Stimulated activated CD8-positive, alpha-beta memory T cell treated with anti-CD3 and anti-CD28 coated beads, Interleukin-7, amount 100 ng/mL, for 24 hours (primary cell): Measurements from ENCODE around the gene CSNK1D.

Source experiments
- DNase-seq: peaks from one replicate; pipeline ENCODE4 v3.0.0-alpha.2; 2020; ENCODE audit warnings: low read depth

CSNK1D gene

DNA sequence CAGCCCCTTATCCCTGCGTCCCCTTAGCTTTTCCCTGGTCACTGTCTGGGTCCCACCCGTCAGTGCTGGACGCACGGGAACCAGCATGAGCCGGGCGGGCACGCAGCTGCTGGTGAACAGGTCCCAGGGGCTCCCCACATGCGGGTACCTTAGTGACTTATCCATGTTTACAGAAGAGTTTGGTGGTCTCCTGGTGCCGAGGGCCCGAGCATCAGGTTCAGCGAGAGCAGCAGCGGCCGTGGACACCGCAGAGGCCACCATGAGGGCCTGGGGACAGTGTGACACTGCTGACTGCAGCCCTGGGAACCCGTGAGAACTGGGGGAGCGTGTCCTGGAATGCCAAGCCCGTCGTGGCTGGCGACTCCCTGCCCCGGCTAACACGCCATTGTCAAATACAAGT, 37.4 kb upstream of the CSNK1D start:
- DNase-seq = no peak

DNA sequence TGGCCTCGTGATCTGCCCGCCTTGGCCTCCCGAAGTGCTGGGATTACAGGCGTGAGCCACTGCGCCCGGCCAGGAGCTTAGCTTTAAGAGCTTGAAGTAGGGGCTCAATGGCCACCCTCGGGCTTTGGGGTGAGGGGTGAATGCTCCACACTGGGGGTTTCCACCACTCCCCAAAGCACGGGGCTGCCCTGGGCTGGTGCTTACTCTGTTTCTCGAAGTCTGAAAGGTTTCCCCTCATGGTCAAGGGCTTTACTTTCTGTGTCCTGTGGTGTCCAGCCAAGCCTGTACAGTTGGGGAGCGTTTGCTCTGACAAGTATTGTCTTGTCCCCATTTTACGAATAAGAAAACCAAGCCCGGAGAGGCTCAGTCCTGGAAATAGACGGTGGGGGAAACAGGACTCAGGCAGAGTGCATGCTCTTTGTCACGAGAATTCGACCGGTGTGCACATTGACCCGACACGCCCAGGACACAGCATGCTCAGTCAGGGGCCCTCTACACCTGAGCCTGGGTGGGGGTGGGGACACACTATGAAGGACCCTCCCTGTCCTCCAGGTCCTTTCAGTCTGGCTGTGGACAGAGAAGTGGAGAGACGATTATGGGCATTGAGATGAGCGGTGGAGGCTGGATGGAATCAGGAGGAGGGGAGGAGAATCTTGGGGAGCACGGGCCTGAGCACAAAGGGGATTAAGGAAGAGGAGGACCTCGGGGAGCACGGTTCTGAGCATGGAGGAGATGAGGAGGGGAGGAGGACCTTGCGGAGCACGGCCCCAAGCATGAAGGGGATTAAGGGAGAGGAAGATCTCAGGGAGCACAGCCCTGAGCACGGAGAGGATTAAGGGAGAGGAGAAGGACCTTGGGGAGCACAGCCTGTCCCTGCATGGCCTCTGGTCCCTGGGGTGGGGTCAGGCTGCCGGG, 36.4 kb upstream of the CSNK1D start:
- no peak for DNase-seq

DNA sequence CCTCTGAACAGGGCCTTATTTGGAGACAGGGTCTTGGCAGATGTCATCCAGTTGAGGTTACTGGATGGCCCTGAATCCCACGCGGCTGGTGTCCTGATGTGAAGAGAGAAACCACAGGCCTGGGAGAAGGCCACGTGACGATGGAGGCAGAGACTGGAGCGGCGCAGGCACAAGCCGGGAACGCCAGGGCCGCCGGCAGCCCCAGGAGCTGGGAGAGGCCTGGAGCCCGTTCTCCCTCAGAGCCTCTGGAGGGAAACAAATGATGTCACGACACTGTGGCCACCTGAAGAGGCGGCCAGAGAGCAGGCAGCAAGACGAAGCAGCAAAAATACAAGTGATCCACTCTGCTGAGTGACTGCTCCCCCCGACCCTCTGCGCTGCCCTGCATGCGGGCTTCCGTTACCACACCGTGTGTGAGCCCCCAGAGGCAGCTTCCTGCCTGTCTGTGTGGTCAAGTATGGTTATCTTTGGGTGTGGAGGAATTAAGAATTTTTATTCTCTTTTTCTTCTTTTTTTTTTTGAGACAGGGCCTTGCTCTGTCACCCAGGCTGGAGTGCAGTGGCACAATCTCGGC, 32.3 kb upstream of the CSNK1D start:
- DNase-seq = no peak

DNA sequence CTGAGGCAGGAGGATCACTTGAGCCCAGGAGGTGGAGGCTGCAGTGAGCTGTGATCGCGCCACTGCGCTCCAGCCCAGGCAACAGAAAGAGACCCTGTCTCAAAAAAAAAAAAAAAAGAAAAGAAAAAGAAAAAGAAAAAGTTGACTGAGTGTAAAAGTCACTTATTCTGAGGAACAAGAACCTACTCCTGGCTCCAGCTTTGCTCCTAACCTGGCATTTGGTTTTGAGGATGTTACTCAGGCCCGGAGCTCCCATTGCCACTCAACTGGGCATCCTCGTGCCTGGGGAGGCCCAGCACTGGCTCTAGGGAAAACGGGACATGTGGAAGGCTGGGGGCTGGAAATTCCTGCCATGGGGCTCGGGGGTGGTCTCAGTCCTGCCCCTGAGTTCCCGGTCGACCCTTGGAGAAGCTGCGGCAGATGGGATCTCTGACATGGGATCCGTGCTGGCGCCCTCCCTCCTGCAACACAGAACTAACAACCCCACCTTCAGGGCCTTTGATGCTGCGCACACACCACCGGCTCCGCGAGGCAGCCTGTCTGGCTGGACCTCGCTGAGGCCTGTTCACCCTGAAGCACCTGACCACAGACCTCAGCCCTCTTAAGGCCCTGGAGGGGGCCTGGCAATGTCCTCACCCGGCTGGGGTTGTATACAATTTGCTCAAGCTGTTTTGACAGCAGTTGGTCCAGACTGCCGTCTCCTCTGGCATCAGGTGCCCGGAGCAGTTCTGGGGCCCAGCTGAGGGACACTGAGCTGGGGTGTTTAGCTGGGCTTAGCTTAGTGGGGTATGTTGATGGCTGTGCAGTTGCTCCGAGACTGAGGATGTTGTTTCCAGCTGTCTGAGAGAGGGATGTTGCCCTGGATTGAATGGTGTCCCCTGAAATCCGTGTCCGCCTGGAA, 31.6 kb upstream of the CSNK1D start:
- DNase-seq = no peak

DNA sequence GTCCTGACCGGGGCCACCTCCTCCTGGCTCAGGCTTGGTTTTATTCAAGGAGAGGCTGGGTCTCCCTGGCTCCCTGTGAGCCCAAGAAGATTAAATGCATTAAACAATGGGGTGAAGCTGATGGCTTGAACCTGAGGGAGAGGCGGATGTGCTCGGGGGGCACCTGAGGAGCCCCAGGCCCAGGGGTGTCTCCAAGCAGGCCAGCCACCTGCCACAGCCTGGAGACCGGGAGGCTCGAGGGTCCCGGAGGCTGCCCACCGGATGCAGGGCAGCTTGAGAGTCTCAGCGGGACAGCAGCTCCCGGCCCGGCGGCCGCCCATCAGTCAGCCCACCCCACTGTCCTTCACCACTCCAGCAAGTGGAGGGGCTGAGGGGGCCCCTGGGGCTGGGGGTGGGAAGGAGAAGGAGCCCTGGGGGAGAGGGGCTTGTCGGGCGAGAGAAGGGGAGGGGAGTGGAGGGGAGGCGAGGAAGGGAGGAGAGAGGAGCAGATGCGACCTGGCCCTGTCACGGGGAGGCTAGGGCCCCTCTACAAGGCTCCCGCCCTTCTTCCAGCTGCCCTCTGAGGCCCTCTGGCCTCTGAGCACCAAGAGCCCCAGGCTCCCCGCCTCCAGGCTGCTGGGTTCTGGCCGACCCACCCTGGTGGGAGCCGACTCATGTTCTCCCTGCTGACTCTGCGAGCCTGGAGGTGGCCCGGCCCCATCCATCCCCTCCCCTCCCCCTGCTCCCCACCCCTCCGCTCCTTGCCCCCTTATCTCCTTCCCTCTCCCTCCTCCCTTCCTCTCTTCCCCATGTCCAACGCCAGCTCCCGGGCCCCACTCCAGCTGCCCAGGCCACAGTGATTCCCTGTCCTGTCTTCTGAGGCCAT, 30.7 kb upstream of the CSNK1D start:
- DNase-seq = no peak

DNA sequence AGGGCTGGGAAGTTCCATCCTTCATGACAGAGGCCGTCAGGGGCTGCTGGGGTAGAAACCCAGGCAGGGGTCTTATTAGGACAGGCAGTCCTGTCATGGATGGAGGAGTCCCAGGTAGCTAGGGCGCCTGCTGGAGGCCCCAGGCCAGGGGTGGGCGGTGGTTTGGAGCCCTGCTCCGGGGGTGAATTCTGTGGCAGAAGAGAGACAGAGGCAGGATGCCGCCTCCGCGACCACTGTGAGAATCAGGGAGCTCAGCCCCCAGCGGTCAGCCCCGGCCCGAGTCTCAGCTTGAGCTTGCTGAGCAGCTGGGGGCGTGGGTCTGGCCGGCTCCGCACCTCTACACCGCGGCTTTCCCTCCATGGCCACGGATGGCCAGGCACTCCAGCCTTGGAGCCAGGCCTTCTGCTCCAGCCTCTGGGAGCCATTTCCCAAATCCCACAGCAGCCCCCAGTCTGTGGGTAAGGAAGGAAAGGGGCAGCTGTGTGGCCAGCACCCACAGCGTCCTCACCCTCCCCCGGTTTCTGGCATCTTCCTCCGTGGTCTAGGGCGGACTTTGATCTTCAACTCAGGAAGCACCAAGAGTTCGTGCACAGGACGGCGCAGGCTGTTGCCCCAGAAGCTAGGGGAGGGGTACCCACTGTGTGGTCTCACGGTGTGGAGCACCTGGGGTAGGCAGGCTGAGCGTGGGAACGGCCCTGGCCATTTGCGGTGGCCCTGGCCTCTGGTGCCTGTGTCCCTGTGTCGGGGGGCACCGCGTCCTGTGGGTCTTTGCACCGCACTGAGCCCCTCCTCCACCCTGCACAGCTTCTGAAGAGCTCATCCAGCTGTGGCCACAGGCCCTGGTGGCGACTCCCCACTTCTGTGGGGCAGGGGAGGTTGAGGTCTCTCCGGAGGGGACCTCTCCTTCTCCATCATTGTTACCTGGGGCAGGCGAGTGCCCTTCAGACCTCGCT, 29.8 kb upstream of the CSNK1D start:
- DNase-seq = no peak

DNA sequence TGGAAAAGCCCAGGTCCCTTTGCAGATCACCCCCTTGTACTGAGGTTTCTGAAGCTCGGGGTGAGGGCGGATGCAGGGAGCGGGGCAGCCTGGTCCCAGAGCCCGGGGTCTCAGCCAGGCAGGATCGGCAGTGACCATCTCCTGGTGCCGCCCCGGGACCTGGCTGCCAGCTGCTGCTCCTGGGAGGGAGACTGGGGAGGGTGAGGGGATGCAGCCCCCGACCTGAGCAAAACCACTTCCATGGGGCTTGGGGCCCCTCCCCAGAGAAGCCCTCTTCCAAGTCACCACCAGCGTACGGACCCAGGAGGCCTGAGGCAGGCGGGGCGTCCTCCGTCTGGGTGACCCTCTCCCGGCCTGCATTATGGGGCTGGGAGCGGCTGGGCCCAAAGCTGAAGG, 29.1 kb upstream of the CSNK1D start:
- no peak for DNase-seq

DNA sequence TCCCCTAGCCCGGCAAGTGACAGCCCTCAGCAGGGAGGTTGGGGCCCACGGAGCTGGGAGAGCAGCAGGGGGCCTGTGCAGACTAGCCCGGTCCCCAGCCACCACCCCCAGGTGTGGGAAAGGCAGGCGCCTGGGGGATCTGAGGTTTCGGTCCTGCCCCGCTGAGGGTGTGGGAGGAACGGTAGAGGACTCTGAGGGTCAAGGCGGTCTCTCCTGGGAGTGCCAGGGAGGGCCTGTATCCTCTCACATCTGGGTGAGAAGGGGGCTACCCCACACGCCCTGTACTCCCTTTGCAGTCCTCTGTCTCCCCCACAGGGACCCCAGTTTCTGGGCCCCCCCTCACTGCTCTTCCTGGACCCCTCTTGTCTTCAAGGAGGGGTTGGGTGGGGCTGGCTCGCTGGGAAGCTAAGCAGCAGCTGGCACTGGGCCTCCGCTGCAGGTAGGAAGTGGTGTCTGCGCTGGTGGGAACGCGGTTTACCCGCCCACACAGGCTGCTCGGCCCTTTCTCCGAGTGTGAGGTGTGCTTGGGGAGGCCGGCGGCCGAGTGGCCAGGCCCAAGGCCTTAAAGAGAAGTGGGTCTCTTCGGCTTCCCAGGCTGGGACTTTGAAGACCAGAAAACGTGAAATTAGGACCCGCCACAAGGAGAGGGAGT, 28.5 kb upstream of the CSNK1D start:
- DNase-seq = no peak

DNA sequence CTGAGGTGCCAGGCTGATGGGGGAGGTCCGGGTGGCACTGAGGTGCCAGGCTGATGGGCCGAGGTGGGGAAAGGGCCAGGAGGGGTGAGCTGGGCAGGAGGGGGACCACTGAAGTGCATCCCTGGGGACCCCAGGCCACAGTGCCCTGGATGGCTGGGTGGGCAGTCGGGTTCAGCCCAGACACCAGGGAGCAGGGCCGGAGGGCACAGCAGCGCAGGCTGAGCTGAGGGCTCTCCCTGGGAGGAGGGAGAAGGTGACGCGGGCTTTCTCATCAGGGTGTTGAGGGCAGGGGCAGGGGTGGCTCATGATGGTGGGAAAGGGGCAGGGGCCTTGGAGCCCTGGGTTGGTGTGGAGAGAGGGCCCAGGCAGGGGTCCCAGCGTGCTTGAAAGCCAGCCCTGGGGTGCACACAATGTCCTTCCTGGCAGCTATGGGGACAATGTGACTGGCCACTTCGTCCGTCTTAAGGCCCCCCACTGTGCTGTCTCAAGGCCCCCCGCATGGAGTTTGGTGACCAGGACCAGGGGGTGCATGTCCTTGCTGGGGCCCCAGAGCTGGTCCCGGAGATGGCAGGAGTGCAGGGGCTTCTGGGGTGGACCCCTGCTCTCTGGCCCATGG, 27.9 kb upstream of the CSNK1D start:
- DNase-seq = no peak

DNA sequence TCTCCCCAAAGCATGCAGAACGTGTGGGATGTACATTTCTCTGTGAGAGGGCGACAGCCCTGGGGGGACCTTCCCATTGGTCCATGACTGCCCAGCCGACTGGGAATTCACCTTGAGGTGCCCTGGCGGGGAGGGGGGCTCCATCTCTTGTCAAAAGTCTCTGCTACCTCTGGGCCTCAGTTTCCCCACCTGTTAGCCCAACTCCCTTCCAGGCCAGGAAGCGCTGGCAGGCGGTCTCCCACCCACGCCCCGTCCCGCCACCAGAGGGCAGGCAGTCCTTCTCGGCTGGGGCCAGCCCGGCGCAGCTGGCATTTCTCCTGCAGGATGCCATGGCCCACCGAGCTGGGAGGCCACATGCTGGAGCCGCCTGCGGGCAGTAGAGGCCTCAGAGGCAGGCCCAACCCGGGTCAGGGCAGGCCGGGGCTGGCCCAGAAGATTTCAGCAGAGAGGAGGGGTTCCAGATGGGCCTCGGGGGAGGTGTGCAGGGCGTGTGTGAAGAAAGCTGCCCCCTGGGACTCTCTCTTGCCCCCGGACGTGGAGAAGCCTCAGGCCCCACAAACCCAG, 27.3 kb upstream of the CSNK1D start:
- no peak for DNase-seq

DNA sequence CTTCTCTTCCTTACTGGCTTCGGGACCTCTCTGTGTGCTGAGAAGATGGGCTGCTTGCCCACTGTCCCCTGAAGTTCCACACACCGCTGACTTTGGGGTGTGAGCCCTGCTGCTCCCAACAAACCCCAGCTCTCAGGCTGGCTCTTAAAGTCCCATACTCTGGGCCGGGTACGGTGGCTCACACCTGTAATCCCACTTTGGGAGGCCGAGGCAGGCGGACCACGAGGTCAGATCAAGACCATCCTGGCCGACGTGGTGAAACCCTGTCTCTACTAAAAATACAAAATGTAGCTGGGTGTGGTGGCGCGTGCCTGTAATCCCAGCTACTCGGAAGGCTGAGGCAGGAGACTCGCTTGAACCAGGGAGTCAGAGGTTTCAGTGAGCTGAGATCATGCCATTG, 26.7 kb upstream of the CSNK1D start:
- DNase-seq = no peak

DNA sequence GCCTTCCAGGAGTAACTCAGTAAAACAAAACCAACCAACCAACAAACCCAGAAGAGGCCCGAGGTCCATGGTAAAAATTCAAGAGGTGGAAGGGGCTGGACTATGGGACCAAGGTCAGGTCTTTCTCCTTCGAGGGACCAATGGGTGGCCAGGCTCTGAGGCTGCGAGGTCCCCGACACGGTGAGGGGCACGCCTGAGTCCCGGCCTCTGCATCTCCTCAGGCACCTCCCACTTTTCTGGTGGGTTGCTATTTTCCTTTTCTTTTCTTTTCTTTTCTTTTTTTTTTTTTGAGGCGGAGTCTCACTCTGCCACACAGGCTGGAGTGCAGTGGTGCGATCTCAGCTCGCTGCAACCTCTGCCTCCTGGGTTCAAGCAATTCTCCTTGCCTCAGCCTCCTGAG, 26.0 kb upstream of the CSNK1D start:
- no peak for DNase-seq

DNA sequence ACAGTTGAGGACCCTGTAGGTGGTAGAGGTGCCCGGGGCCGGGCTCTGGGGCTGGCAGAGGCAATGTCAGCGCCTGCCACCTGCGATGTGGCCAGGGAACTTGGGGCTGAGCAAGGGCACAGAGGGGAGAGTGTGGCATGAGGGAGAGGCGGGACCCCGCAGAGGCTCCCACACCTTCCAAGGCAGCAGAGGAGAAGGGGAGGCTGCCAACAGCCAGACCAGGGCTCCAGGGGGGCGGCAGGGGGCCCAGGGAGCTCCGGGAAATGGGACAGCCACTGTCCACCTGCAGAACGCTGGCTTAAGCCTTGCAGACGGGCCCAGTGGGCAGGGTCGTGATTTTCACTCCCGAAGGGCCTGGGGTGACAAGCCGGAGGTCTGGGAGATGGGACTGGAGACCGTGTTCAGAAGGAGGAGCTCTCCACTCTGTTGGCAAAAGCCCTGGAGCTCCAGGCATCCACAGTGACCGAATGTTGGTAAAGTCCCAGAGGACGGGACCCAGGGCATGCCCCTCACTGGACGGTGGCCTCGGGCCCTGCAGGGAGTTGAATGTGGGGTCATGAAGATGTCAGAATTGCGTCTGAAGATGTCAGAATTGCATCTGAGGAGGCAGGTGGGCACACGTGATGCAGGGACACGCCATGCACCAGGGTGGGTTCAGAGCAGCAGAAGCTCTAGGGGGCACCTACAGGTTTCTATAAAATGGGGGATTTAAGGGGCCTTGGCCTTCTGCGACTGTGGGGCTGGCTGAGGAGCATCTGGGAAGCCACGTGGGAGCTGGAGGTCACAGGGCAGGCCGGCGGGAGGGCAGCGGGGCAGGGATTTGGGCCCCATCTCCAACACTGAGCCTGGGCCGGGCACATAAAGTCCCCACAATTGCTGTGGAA, 25.3 kb upstream of the CSNK1D start:
- no peak for DNase-seq

DNA sequence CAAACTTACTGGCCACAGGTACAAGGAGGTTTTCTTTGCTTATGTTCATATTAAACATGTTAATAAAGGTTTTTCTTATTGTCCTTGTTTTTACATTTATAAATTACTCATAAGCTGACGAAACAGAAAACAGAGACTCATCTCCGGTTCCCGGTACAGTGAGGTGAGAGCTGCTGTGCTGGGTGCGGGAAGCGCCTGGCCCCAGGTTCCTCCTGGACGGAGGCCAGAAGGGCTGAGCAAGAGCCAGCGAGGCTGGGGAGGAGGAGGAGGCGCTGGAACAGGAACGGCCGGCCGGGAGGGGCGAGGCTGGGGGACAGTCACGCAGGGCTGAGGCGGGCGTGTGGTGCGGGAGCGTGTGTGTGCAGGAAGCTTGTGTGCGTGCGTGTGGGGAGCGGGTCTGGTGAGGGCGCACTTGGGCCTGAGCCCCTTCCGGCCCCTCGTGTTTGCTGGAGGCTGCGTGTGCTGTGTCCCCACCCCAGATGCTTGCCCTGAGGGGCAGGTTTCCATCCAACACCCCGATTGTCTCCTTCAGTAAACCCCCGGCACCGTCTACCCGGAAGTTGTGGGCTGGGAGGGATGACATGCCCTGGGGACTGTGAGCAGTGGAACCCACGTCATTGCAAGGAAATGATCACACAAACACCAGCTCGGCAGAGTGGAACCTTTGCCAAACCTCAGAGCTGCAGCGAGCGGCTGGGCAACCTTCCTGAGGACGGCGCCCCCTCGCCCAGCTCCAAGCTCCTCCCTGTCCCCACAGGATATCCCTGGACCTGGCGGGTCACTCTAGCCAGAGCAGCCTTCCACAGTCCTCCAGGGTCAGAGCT, 24.4 kb upstream of the CSNK1D start:
- peak; percentile 82 for DNase-seq

DNA sequence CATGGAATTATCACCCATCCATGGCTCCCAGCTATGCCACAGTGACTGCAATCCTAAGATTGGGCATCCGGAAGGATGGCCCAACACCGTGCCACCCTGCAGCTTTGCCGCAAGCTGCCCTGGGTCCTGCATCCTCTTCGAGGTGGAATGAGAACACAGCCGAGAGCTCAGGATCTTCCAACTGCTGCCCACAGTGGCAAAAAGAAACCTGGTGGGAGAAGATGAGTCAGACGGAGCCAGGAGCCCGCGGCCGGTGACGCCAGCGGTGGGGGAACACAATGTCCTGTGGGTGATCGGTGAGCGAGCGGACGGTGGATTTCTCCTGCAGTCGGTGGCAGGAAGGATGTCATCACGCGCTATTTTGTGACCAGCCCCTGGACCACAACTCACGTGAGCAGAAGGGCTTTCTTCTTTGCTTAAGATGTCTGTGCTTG, 23.8 kb upstream of the CSNK1D start:
- peak; percentile 76 for DNase-seq

DNA sequence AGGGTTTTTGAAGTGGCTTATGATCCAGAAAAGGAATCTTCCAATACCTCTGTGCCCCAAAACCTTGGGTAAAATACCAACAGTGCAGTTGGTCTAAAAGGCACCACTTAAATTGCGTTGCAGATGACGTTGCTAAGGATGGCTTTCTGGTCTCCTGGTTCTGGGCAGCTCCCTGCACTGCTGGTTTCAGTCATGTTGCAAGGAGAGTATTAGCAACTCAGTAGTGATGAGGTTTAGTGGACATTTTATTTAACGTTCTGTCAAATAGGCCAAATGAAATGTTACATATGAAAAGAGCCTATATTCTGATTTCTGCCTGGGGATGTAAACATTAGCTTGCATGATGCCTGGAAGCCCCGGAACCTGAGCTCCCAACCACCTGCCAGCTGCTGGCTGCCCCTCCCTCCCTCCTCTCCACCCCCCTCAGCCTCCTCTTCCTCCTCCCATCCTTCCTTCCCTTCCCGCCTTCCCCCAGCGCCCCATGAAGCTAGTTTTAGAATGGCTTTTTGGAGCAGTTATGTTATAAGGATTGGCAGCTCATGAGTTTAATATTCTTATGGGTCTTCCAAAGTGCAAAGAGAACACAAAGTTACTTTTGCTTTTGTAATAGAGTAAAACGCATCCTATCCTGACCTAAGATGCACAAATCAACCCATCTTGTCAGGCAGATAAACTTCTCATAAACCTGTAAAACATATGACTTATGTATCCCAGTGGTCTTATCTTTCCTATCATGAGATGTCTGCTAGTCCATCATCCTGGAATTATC, 23.2 kb upstream of the CSNK1D start:
- no peak for DNase-seq

DNA sequence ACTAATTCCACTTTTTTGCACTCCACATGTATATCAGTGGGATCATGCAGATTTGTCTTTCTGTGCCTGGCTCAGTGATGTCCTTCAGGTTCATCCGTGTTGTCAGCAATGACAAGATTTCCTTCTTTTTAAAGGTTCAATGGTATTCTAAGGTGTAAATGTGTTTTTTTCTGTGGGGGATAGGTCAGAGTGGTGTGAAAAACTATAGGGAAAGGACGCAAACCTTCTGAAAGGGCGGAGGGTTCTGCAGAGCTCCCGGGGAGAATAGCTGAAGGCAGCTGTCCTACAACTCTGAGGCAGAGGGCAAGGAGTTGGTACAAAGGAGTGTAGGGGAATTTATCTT, 21.9 kb upstream of the CSNK1D start:
- no peak for DNase-seq
